ENCODE measurements around the gene OR10AD1. TPM values are rescaled to one million over a fixed set of nuclear protein-coding genes. Genes with fewer than 3 reads are reported as not detected.

The OR10AD1 gene
- polyA plus RNA-seq, 4 donors: 0.49 TPM; not detected in 3

- Histone ChIP-seq H3K27ac (ENCODE audit: low read depth in 1 of 3, low read length in 2 of 3) (peak overlapping the region; percentile 92 to 100 (median 95)), H3K9me3 (ENCODE audit: control insufficient read depth in 2 of 2, insufficient read depth in 1 of 2, low read depth in 1 of 2, low read length in 1 of 2) (peaks cover 0 to 6% of the 10 kb centered on the region in 2 donors), H3K36me3 (ENCODE audit: control insufficient read depth in 3 of 3, insufficient read depth in 2 of 3, low read depth in 1 of 3, low read length in 3 of 3) (no peaks in the 10 kb centered on the region), H3K27me3 (ENCODE audit: control insufficient read depth in 3 of 3, insufficient read depth in 3 of 3, low read length in 3 of 3) (no peaks in the 10 kb centered on the region), H3K4me1 (ENCODE audit: control insufficient read depth in 3 of 3, insufficient read depth in 2 of 3, low read depth in 1 of 3, low read length in 2 of 3) (peaks cover 0 to 22% (median 8%) of the 10 kb centered on the region in 3 donors), H3K4me3 (ENCODE audit: low read depth in 1 of 3, low read length in 3 of 3) (peak overlapping the region; percentile 68 to 78 (median 70))
- no peak for FAIRE-seq
- WGBS, 3 donors: 0% methylated on average over 39 of the region's 39 CpGs
- DNase-seq: peak; percentile 97 to 98
Observed at GRCh38 chr12:48197971-48198671, 5.0 kb downstream of the OR10AD1 start.

GRCh38 chr12:48197549-48197970 is 5.5 kb downstream of the OR10AD1 start:
- Histone ChIP-seq H3K4me3 (ENCODE audit: low read depth in 1 of 3, low read length in 3 of 3) (peak overlapping the region; percentile 30 to 78 (median 68)), H3K9me3 (ENCODE audit: control insufficient read depth in 2 of 2, insufficient read depth in 1 of 2, low read depth in 1 of 2, low read length in 1 of 2) (peaks cover 0 to 3% of the 10 kb centered on the region in 2 donors), H3K4me1 (ENCODE audit: control insufficient read depth in 3 of 3, insufficient read depth in 2 of 3, low read depth in 1 of 3, low read length in 2 of 3) (peaks cover 0 to 22% (median 8%) of the 10 kb centered on the region in 3 donors), H3K27ac (ENCODE audit: low read depth in 1 of 3, low read length in 2 of 3) (peak overlapping the region; percentile 92 to 100 (median 95)), H3K27me3 (ENCODE audit: control insufficient read depth in 3 of 3, insufficient read depth in 3 of 3, low read length in 3 of 3) (no peaks in the 10 kb centered on the region), H3K36me3 (ENCODE audit: control insufficient read depth in 3 of 3, insufficient read depth in 2 of 3, low read depth in 1 of 3, low read length in 3 of 3) (no peaks in the 10 kb centered on the region)
- no peak for FAIRE-seq
- WGBS, 3 donors: 0 to 1% (median 1%) methylated on average over 10 of the region's 10 CpGs
- peak in 1 of 2 donors; percentile 56 for DNase-seq

- FAIRE-seq (no peak), DNase-seq (no peak)
- Histone ChIP-seq H3K4me1 (ENCODE audit: control insufficient read depth in 3 of 3, insufficient read depth in 2 of 3, low read depth in 1 of 3, low read length in 2 of 3) (peaks cover 0 to 19% (median 8%) of the 10 kb centered on the region in 3 donors), H3K36me3 (ENCODE audit: control insufficient read depth in 3 of 3, insufficient read depth in 2 of 3, low read depth in 1 of 3, low read length in 3 of 3) (no peaks in the 10 kb centered on the region), H3K4me3 (ENCODE audit: low read depth in 1 of 3, low read length in 3 of 3) (no peak overlapping the region), H3K9me3 (ENCODE audit: control insufficient read depth in 2 of 2, insufficient read depth in 1 of 2, low read depth in 1 of 2, low read length in 1 of 2) (no peaks in the 10 kb centered on the region), H3K27ac (ENCODE audit: low read depth in 1 of 3, low read length in 2 of 3) (no peak overlapping the region), H3K27me3 (ENCODE audit: control insufficient read depth in 3 of 3, insufficient read depth in 3 of 3, low read length in 3 of 3) (no peaks in the 10 kb centered on the region)
- WGBS, 3 donors: 65 to 84% (median 69%) methylated on average over 1 of the region's 1 CpG
Observed at GRCh38 chr12:48194799-48195201, 8.3 kb downstream of the OR10AD1 start.

GRCh38 chr12:48193623-48194022 is 9.5 kb downstream of the OR10AD1 start:
- Histone ChIP-seq H3K27ac (ENCODE audit: low read depth in 1 of 3, low read length in 2 of 3) (no peak overlapping the region), H3K4me3 (ENCODE audit: low read depth in 1 of 3, low read length in 3 of 3) (no peak overlapping the region), H3K9me3 (ENCODE audit: control insufficient read depth in 2 of 2, insufficient read depth in 1 of 2, low read depth in 1 of 2, low read length in 1 of 2) (no peaks in the 10 kb centered on the region), H3K27me3 (ENCODE audit: control insufficient read depth in 3 of 3, insufficient read depth in 3 of 3, low read length in 3 of 3) (no peaks in the 10 kb centered on the region), H3K4me1 (ENCODE audit: control insufficient read depth in 3 of 3, insufficient read depth in 2 of 3, low read depth in 1 of 3, low read length in 2 of 3) (peaks cover 0 to 10% (median 3%) of the 10 kb centered on the region in 3 donors), H3K36me3 (ENCODE audit: control insufficient read depth in 3 of 3, insufficient read depth in 2 of 3, low read depth in 1 of 3, low read length in 3 of 3) (no peaks in the 10 kb centered on the region)
- no peak for FAIRE-seq
- 40 to 71% (median 61%) methylated on average over 2 of the region's 2 CpGs for WGBS, 3 donors
- no peak for DNase-seq

GRCh38 chr12:48192861-48193260 is 10.2 kb downstream of the OR10AD1 start:
- no peak for FAIRE-seq
- 32 to 57% (median 57%) methylated on average over 1 of the region's 1 CpG for WGBS, 3 donors

GRCh38 chr12:48191096-48191495 is 12.0 kb downstream of the OR10AD1 start:
- peaks cover 0 to 6% (median 0%) of the 10 kb centered on the region in 3 donors for H3K27me3 ChIP-seq (ENCODE audit: control insufficient read depth in 3 of 3, insufficient read depth in 3 of 3, low read length in 3 of 3)
- FAIRE-seq: no peak
- no peaks in the 10 kb centered on the region for H3K36me3 ChIP-seq (ENCODE audit: control insufficient read depth in 3 of 3, insufficient read depth in 2 of 3, low read depth in 1 of 3, low read length in 3 of 3)
- DNase-seq: no peak
- H3K9me3 ChIP-seq (ENCODE audit: control insufficient read depth in 2 of 2, insufficient read depth in 1 of 2, low read depth in 1 of 2, low read length in 1 of 2): no peaks in the 10 kb centered on the region
- H3K4me1 ChIP-seq (ENCODE audit: control insufficient read depth in 3 of 3, insufficient read depth in 2 of 3, low read depth in 1 of 3, low read length in 2 of 3): peaks cover 0 to 5% (median 0%) of the 10 kb centered on the region in 3 donors
- no peak overlapping the region for H3K4me3 ChIP-seq (ENCODE audit: low read depth in 1 of 3, low read length in 3 of 3)
- H3K27ac ChIP-seq (ENCODE audit: low read depth in 1 of 3, low read length in 2 of 3): no peak overlapping the region

More at GRCh38 chr12:48192861-48193260, 10.2 kb downstream of the OR10AD1 start:
- Histone ChIP-seq H3K36me3 (ENCODE audit: control insufficient read depth in 3 of 3, insufficient read depth in 2 of 3, low read depth in 1 of 3, low read length in 3 of 3) (no peaks in the 10 kb centered on the region), H3K4me3 (ENCODE audit: low read depth in 1 of 3, low read length in 3 of 3) (no peak overlapping the region), H3K4me1 (ENCODE audit: control insufficient read depth in 3 of 3, insufficient read depth in 2 of 3, low read depth in 1 of 3, low read length in 2 of 3) (peaks cover 0 to 10% (median 3%) of the 10 kb centered on the region in 3 donors), H3K27me3 (ENCODE audit: control insufficient read depth in 3 of 3, insufficient read depth in 3 of 3, low read length in 3 of 3) (no peaks in the 10 kb centered on the region), H3K9me3 (ENCODE audit: control insufficient read depth in 2 of 2, insufficient read depth in 1 of 2, low read depth in 1 of 2, low read length in 1 of 2) (no peaks in the 10 kb centered on the region), H3K27ac (ENCODE audit: low read depth in 1 of 3, low read length in 2 of 3) (no peak overlapping the region)
- DNase-seq: no peak

GRCh38 chr12:48189331-48190125 is 13.6 kb downstream of the OR10AD1 start:
- DNase-seq (peak; percentile 90 to 94), FAIRE-seq (no peak)
- H3K27me3 ChIP-seq (ENCODE audit: control insufficient read depth in 3 of 3, insufficient read depth in 3 of 3, low read length in 3 of 3): peaks cover 0 to 21% (median 0%) of the 10 kb centered on the region in 3 donors
- no peaks in the 10 kb centered on the region for H3K36me3 ChIP-seq (ENCODE audit: control insufficient read depth in 3 of 3, insufficient read depth in 2 of 3, low read depth in 1 of 3, low read length in 3 of 3)
- WGBS, 3 donors: 19 to 36% (median 19%) methylated on average over 6 of the region's 6 CpGs
- no peak overlapping the region for H3K27ac ChIP-seq (ENCODE audit: low read depth in 1 of 3, low read length in 2 of 3)
- H3K4me3 ChIP-seq (ENCODE audit: low read depth in 1 of 3, low read length in 3 of 3): no peak overlapping the region
- no peaks in the 10 kb centered on the region for H3K9me3 ChIP-seq (ENCODE audit: control insufficient read depth in 2 of 2, insufficient read depth in 1 of 2, low read depth in 1 of 2, low read length in 1 of 2)
- peaks cover 0 to 5% (median 0%) of the 10 kb centered on the region in 3 donors for H3K4me1 ChIP-seq (ENCODE audit: control insufficient read depth in 3 of 3, insufficient read depth in 2 of 3, low read depth in 1 of 3, low read length in 2 of 3)

- peaks cover 0 to 36% (median 3%) of the 10 kb centered on the region in 3 donors for H3K27me3 ChIP-seq (ENCODE audit: control insufficient read depth in 3 of 3, insufficient read depth in 3 of 3, low read length in 3 of 3)
- no peaks in the 10 kb centered on the region for H3K36me3 ChIP-seq (ENCODE audit: control insufficient read depth in 3 of 3, insufficient read depth in 2 of 3, low read depth in 1 of 3, low read length in 3 of 3)
- no peak for DNase-seq
- no peak for FAIRE-seq
- H3K9me3 ChIP-seq (ENCODE audit: control insufficient read depth in 2 of 2, insufficient read depth in 1 of 2, low read depth in 1 of 2, low read length in 1 of 2): no peaks in the 10 kb centered on the region
- H3K27ac ChIP-seq (ENCODE audit: low read depth in 1 of 3, low read length in 2 of 3): no peak overlapping the region
- peaks cover 0 to 9% (median 0%) of the 10 kb centered on the region in 3 donors for H3K4me1 ChIP-seq (ENCODE audit: control insufficient read depth in 3 of 3, insufficient read depth in 2 of 3, low read depth in 1 of 3, low read length in 2 of 3)
- 79 to 82% (median 81%) methylated on average over 10 of the region's 10 CpGs for WGBS, 3 donors
- H3K4me3 ChIP-seq (ENCODE audit: low read depth in 1 of 3, low read length in 3 of 3): no peak overlapping the region
Observed at GRCh38 chr12:48187916-48188695, 15.0 kb downstream of the OR10AD1 start.
